Measurements from ENCODE around the gene ZFP64. TPM values are rescaled to one million over a fixed set of nuclear protein-coding genes. Genes with fewer than 3 reads are reported as not detected.

The ZFP64 gene
- total RNA-seq, 2 donors from 2014 or later, result 11.5 to 14.4 TPM

- Histone ChIP-seq H3K9me3 (no peaks in the 10 kb centered on the region), H3K4me1 (ENCODE audit: control insufficient read depth in 1 of 2, low read depth in 2 of 2) (no peaks in the 10 kb centered on the region), H3K4me3 (no peak overlapping the region), H3K27ac (no peak overlapping the region), H3K27me3 (replicated peaks; ENCODE audit: insufficient read depth) (no peaks in the 10 kb centered on the region), H3K36me3 (peaks cover 30% of the 10 kb centered on the region)
- ATAC-seq (ENCODE audit: insufficient number of reproducible peaks, low FRiP score, low read depth), result no peak
- TF ChIP-seq CTCF (IDR thresholded peaks at IDR 0.05), result no peak
- DNase-seq (ENCODE audit: low spot score), result no peak
Measured at GRCh38 chr20:52166150-52166549, 25.4 kb downstream of the ZFP64 start.

- Histone ChIP-seq H3K36me3 (peaks cover 44% of the 10 kb centered on the region), H3K4me3 (no peak overlapping the region), H3K27ac (no peak overlapping the region)
Measured at GRCh38 chr20:52160621-52161204, 30.9 kb downstream of the ZFP64 start.

GRCh38 chr20:52160049-52160570, 31.5 kb downstream of the ZFP64 start:
- Histone ChIP-seq H3K4me3 (no peak overlapping the region), H3K9me3 (peaks cover 5% of the 10 kb centered on the region), H3K27ac (no peak overlapping the region), H3K36me3 (peaks cover 40% of the 10 kb centered on the region), H3K27me3 (replicated peaks; ENCODE audit: insufficient read depth) (no peaks in the 10 kb centered on the region), H3K4me1 (ENCODE audit: control insufficient read depth in 1 of 2, low read depth in 2 of 2) (no peaks in the 10 kb centered on the region)
- TF ChIP-seq CTCF (IDR thresholded peaks at IDR 0.05), result no peak
- DNase-seq (ENCODE audit: low spot score) (no peak), ATAC-seq (ENCODE audit: insufficient number of reproducible peaks, low FRiP score, low read depth) (no peak)

More at GRCh38 chr20:52160621-52161204, 30.9 kb downstream of the ZFP64 start:
- no peaks in the 10 kb centered on the region for H3K27me3 ChIP-seq (replicated peaks; ENCODE audit: insufficient read depth)
- H3K9me3 ChIP-seq, result peaks cover 5% of the 10 kb centered on the region
- H3K4me1 ChIP-seq (ENCODE audit: control insufficient read depth in 1 of 2, low read depth in 2 of 2), result no peaks in the 10 kb centered on the region
- no peak for TF ChIP-seq CTCF (IDR thresholded peaks at IDR 0.05)
- ATAC-seq (ENCODE audit: insufficient number of reproducible peaks, low FRiP score, low read depth) (no peak), DNase-seq (ENCODE audit: low spot score) (no peak)

GRCh38 chr20:52154575-52154974, 37.0 kb downstream of the ZFP64 start:
- no peak for TF ChIP-seq CTCF (IDR thresholded peaks at IDR 0.05)
- ATAC-seq (ENCODE audit: insufficient number of reproducible peaks, low FRiP score, low read depth), result no peak
- Histone ChIP-seq H3K4me3 (no peak overlapping the region), H3K36me3 (peaks cover 33% of the 10 kb centered on the region), H3K27me3 (replicated peaks; ENCODE audit: insufficient read depth) (no peaks in the 10 kb centered on the region), H3K27ac (no peak overlapping the region), H3K4me1 (ENCODE audit: control insufficient read depth in 1 of 2, low read depth in 2 of 2) (no peaks in the 10 kb centered on the region), H3K9me3 (peaks cover 5% of the 10 kb centered on the region)
- DNase-seq (ENCODE audit: low spot score), result no peak

- Histone ChIP-seq H3K36me3 (peaks cover 26% of the 10 kb centered on the region), H3K9me3 (peaks cover 5% of the 10 kb centered on the region), H3K27me3 (replicated peaks; ENCODE audit: insufficient read depth) (no peaks in the 10 kb centered on the region), H3K4me1 (ENCODE audit: control insufficient read depth in 1 of 2, low read depth in 2 of 2) (no peaks in the 10 kb centered on the region), H3K4me3 (no peak overlapping the region), H3K27ac (no peak overlapping the region)
- no peak for TF ChIP-seq CTCF (IDR thresholded peaks at IDR 0.05)
- ATAC-seq (ENCODE audit: insufficient number of reproducible peaks, low FRiP score, low read depth) (no peak), DNase-seq (ENCODE audit: low spot score) (no peak)
Measured at GRCh38 chr20:52153896-52154295, 37.7 kb downstream of the ZFP64 start.
